Suppressor macrophage (primary cell): ENCODE measurements around the gene RNF19B.
A peak's percentile ranks its signal among the peaks of the same experiment; 100 is the strongest.

Source experiments
- DNase-seq, 4 experiments: peaks; one replicate each; pipeline ENCODE4 v3.0.0-alpha.2; 2020 to 2022

The RNF19B gene

GRCh38 chr1:32900956-32901822, 63.4 kb downstream of the RNF19B start, which contains the start of gene TMEM54:
Gene TMEM54, minus strand, starts transcription at chr1:32901389. Its CDS starts 151 bp downstream, at chr1:32901238.
- peak; percentile 4 to 57 (median 27) for DNase-seq

- DNase-seq = no peak
These were observed 64.1 kb downstream of the RNF19B start for GRCh38 chr1:32900371-32900955.

GRCh38 chr1:32899586-32900296, 64.9 kb downstream of the RNF19B start:
- DNase-seq = no peak

- DNase-seq = no peak
These were observed 65.7 kb downstream of the RNF19B start for GRCh38 chr1:32898958-32899357.

GRCh38 chr1:32898056-32898455, 66.6 kb downstream of the RNF19B start:
- no peak for DNase-seq

GRCh38 chr1:32897082-32898049, 67.2 kb downstream of the RNF19B start:
- no peak for DNase-seq

- DNase-seq = no peak
These were observed 68.2 kb downstream of the RNF19B start for GRCh38 chr1:32896451-32896850.

GRCh38 chr1:32895325-32896215, 69.0 kb downstream of the RNF19B start:
- no peak for DNase-seq

GRCh38 chr1:32894681-32895080, 69.9 kb downstream of the RNF19B start:
- no peak for DNase-seq

- no peak for DNase-seq
These were observed 70.5 kb downstream of the RNF19B start for GRCh38 chr1:32894019-32894600.

- peak in 2 of 4 experiments; percentile 12 to 26 for DNase-seq
These were observed 71.2 kb downstream of the RNF19B start for GRCh38 chr1:32893198-32894018.

- DNase-seq = peak in 2 of 4 experiments; percentile 16 to 33
These were observed 72.0 kb downstream of the RNF19B start for GRCh38 chr1:32892368-32893197.

GRCh38 chr1:32891630-32892029, 73.0 kb downstream of the RNF19B start:
- DNase-seq = no peak

- no peak for DNase-seq
These were observed 73.4 kb downstream of the RNF19B start for GRCh38 chr1:32891241-32891570.

- DNase-seq = no peak
These were observed 73.9 kb downstream of the RNF19B start for GRCh38 chr1:32890516-32891240.

- no peak for DNase-seq
These were observed 74.8 kb downstream of the RNF19B start for GRCh38 chr1:32889731-32890278.

GRCh38 chr1:32888677-32889420, 75.8 kb downstream of the RNF19B start:
- no peak for DNase-seq
